ENCODE measurements around the gene RASGRF1. TPM values are rescaled to one million over a fixed set of nuclear protein-coding genes. Genes with fewer than 3 reads are reported as not detected.

The RASGRF1 gene
- total RNA-seq, 1 donor from 2014 or later, result 0.17 TPM

GRCh38 chr15:78984041-78984440 is 106.5 kb downstream of the RASGRF1 start:
- Mint-ChIP-seq H3K4me3 (ENCODE audit: low read depth) (no peak overlapping the region), H3K4me1 (ENCODE audit: low read depth) (peaks cover 3% of the 10 kb centered on the region), H3K27me3 (peaks cover 7% of the 10 kb centered on the region), H3K9me3 (ENCODE audit: low read depth) (no peaks in the 10 kb centered on the region), H3K27ac (no peak overlapping the region), H3K36me3 (ENCODE audit: insufficient read depth) (no peaks in the 10 kb centered on the region)
- DNase-seq (ENCODE audit: low spot score, unreplicated experiment), result no peak
- TF ChIP-seq CTCF (IDR thresholded peaks at IDR 0.05; ENCODE audit: unreplicated experiment), result no peak

GRCh38 chr15:78983146-78983918 is 107.2 kb downstream of the RASGRF1 start:
- no peak overlapping the region for H3K4me3 Mint-ChIP-seq (ENCODE audit: low read depth)
- no peak for DNase-seq (ENCODE audit: low spot score, unreplicated experiment)
- no peaks in the 10 kb centered on the region for H3K36me3 Mint-ChIP-seq (ENCODE audit: insufficient read depth)
- TF ChIP-seq CTCF (IDR thresholded peaks at IDR 0.05; ENCODE audit: unreplicated experiment), result no peak
- H3K4me1 Mint-ChIP-seq (ENCODE audit: low read depth), result no peaks in the 10 kb centered on the region
- no peaks in the 10 kb centered on the region for H3K9me3 Mint-ChIP-seq (ENCODE audit: low read depth)
- H3K27ac Mint-ChIP-seq, result no peak overlapping the region
- H3K27me3 Mint-ChIP-seq, result peaks cover 4% of the 10 kb centered on the region

- DNase-seq (ENCODE audit: low spot score, unreplicated experiment), result no peak
- Mint-ChIP-seq H3K9me3 (ENCODE audit: low read depth) (no peaks in the 10 kb centered on the region), H3K4me1 (ENCODE audit: low read depth) (no peaks in the 10 kb centered on the region), H3K36me3 (ENCODE audit: insufficient read depth) (no peaks in the 10 kb centered on the region), H3K4me3 (ENCODE audit: low read depth) (no peak overlapping the region), H3K27me3 (peaks cover 4% of the 10 kb centered on the region), H3K27ac (no peak overlapping the region)
- TF ChIP-seq CTCF (IDR thresholded peaks at IDR 0.05; ENCODE audit: unreplicated experiment), result no peak
These were observed 107.8 kb downstream of the RASGRF1 start for GRCh38 chr15:78982736-78983135.

- Mint-ChIP-seq H3K27ac (no peak overlapping the region), H3K36me3 (ENCODE audit: insufficient read depth) (no peaks in the 10 kb centered on the region), H3K9me3 (ENCODE audit: low read depth) (no peaks in the 10 kb centered on the region), H3K4me3 (ENCODE audit: low read depth) (no peak overlapping the region), H3K27me3 (peaks cover 4% of the 10 kb centered on the region), H3K4me1 (ENCODE audit: low read depth) (peaks cover 2% of the 10 kb centered on the region)
- DNase-seq (ENCODE audit: low spot score, unreplicated experiment), result no peak
- no peak for TF ChIP-seq CTCF (IDR thresholded peaks at IDR 0.05; ENCODE audit: unreplicated experiment)
These were observed 108.9 kb downstream of the RASGRF1 start for GRCh38 chr15:78981532-78982313.

- peak; percentile 73 for TF ChIP-seq CTCF (IDR thresholded peaks at IDR 0.05; ENCODE audit: unreplicated experiment)
- no peak for DNase-seq (ENCODE audit: low spot score, unreplicated experiment)
- H3K4me3 Mint-ChIP-seq (ENCODE audit: low read depth), result no peak overlapping the region
- peaks cover 2% of the 10 kb centered on the region for H3K4me1 Mint-ChIP-seq (ENCODE audit: low read depth)
- peaks cover 4% of the 10 kb centered on the region for H3K27me3 Mint-ChIP-seq
- H3K36me3 Mint-ChIP-seq (ENCODE audit: insufficient read depth), result no peaks in the 10 kb centered on the region
- no peaks in the 10 kb centered on the region for H3K9me3 Mint-ChIP-seq (ENCODE audit: low read depth)
- H3K27ac Mint-ChIP-seq, result no peak overlapping the region
These were observed 110.9 kb downstream of the RASGRF1 start for GRCh38 chr15:78979456-78980320.

Measured in progenitor cell of endocrine pancreas (in vitro differentiated cells).